K562 (cell line): ENCODE measurements around the gene ETS1. TPM values are rescaled to one million over a fixed set of nuclear protein-coding genes. Genes with fewer than 3 reads are reported as not detected.

Experiments used
- ATAC-seq: fragments of 200-7000 bp; cut with Tn5 transposase; 3 replicates; pipeline ENCODE4 v1.9.1; 2020; ENCODE audit warnings: moderate library complexity
- BruUV-seq: library from RNA; stranded (reverse); fragments of 400-500 nt; replicated peaks from 2 replicates; lab custom pipeline; 2021; lab: Mats Ljungman, UMichigan
- CTCF ChIA-PET: fragments of 300-600 bp; formaldehyde crosslinking; extraction: SDS; loops from one replicate; lab custom pipeline; 2021; ENCODE audit warnings: low intra/inter-chr PET ratio; lab: Yijun Ruan, JAX
- POLR2A ChIA-PET: fragments of 300-600, 350-650 bp; sonication (Branson Sonifier 250); formaldehyde crosslinking; extraction: SDS; loops from one replicate; lab custom pipeline; 2021; ENCODE audit warnings: antibody characterized with exemption, inconsistent platforms; lab: Yijun Ruan, JAX
- DNase-seq, 4 experiments: peaks; one replicate each; pipeline versions ENCODE4 v3.0.0 to v3.0.0-alpha.2; 2011 to 2018; ENCODE audit warnings: low spot score in 3 of 4, mixed read lengths in 3 of 4; ENCODE audit errors: extremely low read depth in 1 of 4
- FAIRE-seq: peaks from 2 replicates; lab custom pipeline; 2011; peaks lifted over from hg19 to GRCh38; lab: Jason Lieb, UNC
- H2AFZ ChIP-seq: 2 replicates; pipeline ENCODE4 v1.6.0; 2011; ENCODE audit warnings: low read depth, low read length, control low read depth, inconsistent platforms
- H3K27ac ChIP-seq: fragments of 200-600 bp; 3 replicates; pipeline ENCODE4 v1.8.0; 2011; ENCODE audit warnings: low read depth, mild to moderate bottlenecking, control low read depth, inconsistent platforms, low read length, moderate library complexity, mixed read lengths; ENCODE audit errors: extremely low read depth
- H3K27me3 ChIP-seq, 2 experiments: fragments of 300-600 bp in 1 of 2; 2 replicates in 1 of 2; 3 replicates in 1 of 2; pipeline versions ENCODE4 v1.6.0 to v1.8.0; 2011; ENCODE audit warnings: inconsistent platforms in 2 of 2, low read length in 2 of 2, mild to moderate bottlenecking in 1 of 2, mixed read lengths in 1 of 2, moderate library complexity in 1 of 2; ENCODE audit not compliant: control insufficient read depth in 2 of 2, insufficient read depth in 2 of 2
- H3K36me3 ChIP-seq: fragments of 300-600 bp; 3 replicates; pipeline ENCODE4 v1.8.0; 2011; ENCODE audit warnings: mild to moderate bottlenecking, low read length, inconsistent platforms; ENCODE audit not compliant: control insufficient read depth, insufficient read depth
- H3K4me1 ChIP-seq, 2 experiments: fragments of 200-600 bp in 1 of 2; replicated peaks in 1 of 2; 2 replicates in 1 of 2; 3 replicates in 1 of 2; pipeline versions ENCODE4 v1.5.1 to v1.8.0; 2011; ENCODE audit warnings: inconsistent platforms in 2 of 2, low read length in 2 of 2, mild to moderate bottlenecking in 1 of 2, mixed read lengths in 1 of 2, moderate library complexity in 1 of 2; ENCODE audit not compliant: control insufficient read depth in 2 of 2, insufficient read depth in 2 of 2
- H3K4me2 ChIP-seq: 2 replicates; pipeline ENCODE4 v1.6.1; 2011; ENCODE audit warnings: low read length, control low read depth, inconsistent platforms, mixed read lengths; ENCODE audit not compliant: insufficient read depth
- H3K4me3 ChIP-seq: fragments of 200-600 bp; sonication (generic), shearing (Covaris generic); 2 replicates; pipeline ENCODE4 v1.5.1; 2016; ENCODE audit warnings: control low read depth, inconsistent platforms
- H3K79me2 ChIP-seq: fragments of 200-600 bp; 3 replicates; pipeline ENCODE4 v1.8.0; 2011; ENCODE audit warnings: low read length, inconsistent platforms; ENCODE audit not compliant: control insufficient read depth, insufficient read depth
- H3K9ac ChIP-seq, 2 experiments: 2 replicates each; pipeline versions ENCODE4 v1.6.0 to v1.6.1; 2011; ENCODE audit warnings: low read depth in 2 of 2, low read length in 2 of 2, control low read depth in 1 of 2, inconsistent platforms in 1 of 2, mild to moderate bottlenecking in 1 of 2, mixed read lengths in 1 of 2; ENCODE audit not compliant: insufficient read depth in 1 of 2
- H3K9me1 ChIP-seq: one replicate; pipeline ENCODE4 v1.6.0; 2011; ENCODE audit warnings: inconsistent platforms, mild to moderate bottlenecking, low read length, moderate library complexity; ENCODE audit not compliant: control insufficient read depth, insufficient read depth
- H3K9me3 ChIP-seq: replicated peaks from 2 replicates; pipeline ENCODE4 v1.5.1; 2011; ENCODE audit warnings: low read depth, low read length, inconsistent platforms; ENCODE audit not compliant: control insufficient read depth, insufficient read depth
- H4K20me1 ChIP-seq: replicated peaks from 2 replicates; pipeline ENCODE4 v1.6.1; 2011; ENCODE audit warnings: low read length, inconsistent platforms, mixed read lengths; ENCODE audit not compliant: control insufficient read depth, insufficient read depth
- CTBP1 ChIP-seq: fragments of 450-650 bp; IDR thresholded peaks from 2 replicates; pipeline ENCODE4 v1.6.1; 2016; ENCODE audit warnings: borderline replicate concordance
- IRF2 ChIP-seq: sonication (generic); formaldehyde crosslinking; IDR thresholded peaks from 2 replicates; pipeline ENCODE4 v1.8.1; 2022; ENCODE audit warnings: mild to moderate bottlenecking, missing genetic modification reagents
- POLR2H ChIP-seq: IDR thresholded peaks from 2 replicates; pipeline ENCODE4 v1.6.1; 2016; ENCODE audit warnings: missing genetic modification characterization, low read depth, mild to moderate bottlenecking, control low read depth, missing compliant biosample characterization, moderate library complexity
- SIRT6 ChIP-seq: IDR thresholded peaks from one replicate; pipeline ENCODE4 v1.6.1; 2012; ENCODE audit warnings: low read depth, mild to moderate bottlenecking, control low read depth, inconsistent platforms, low read length, moderate library complexity
- SRSF7 ChIP-seq: fragments of 200-400 bp; formaldehyde crosslinking; optimal IDR thresholded peaks from 2 replicates; pipeline ENCODE3; 2017; ENCODE audit warnings: mild to moderate bottlenecking, low read depth, low read length
- TCF7L2 ChIP-seq: fragments of 150-350 bp; IDR thresholded peaks from 2 replicates; pipeline ENCODE4 v1.6.1; 2016; ENCODE audit warnings: low read depth, mild to moderate bottlenecking, low read length, moderate library complexity
- WHSC1 ChIP-seq: IDR thresholded peaks from one replicate; pipeline ENCODE4 v1.6.1; 2012; ENCODE audit warnings: low read length, control low read depth, inconsistent platforms
- ZNF263 ChIP-seq: sonication (generic); formaldehyde crosslinking; IDR thresholded peaks from 2 replicates; pipeline ENCODE4 v1.8.0; 2022; ENCODE audit warnings: mild to moderate bottlenecking, missing genetic modification reagents, borderline replicate concordance
- ZNF324 ChIP-seq: fragments of 250-450 bp; sonication (Bioruptor Pico); IDR thresholded peaks from 2 replicates; pipeline ENCODE4 v1.4.0; 2020; ENCODE audit warnings: mild to moderate bottlenecking
- WGBS: fragments of 100-300 bp; shearing (Covaris generic); methylation state at CpG from one replicate; pipeline ENCODE4 v1.1.6; 2016; ENCODE audit warnings: low coverage, mixed read lengths; ENCODE audit not compliant: insufficient coverage; ENCODE audit errors: missing lambda C conversion rate; 5-methylcytosine and 5-hydroxymethylcytosine counted together
- in situ Hi-C: fragments of 300-500 bp; cut with MboI; formaldehyde crosslinking; loops from 4 replicates; pipeline ENCODE4 v1.15.0; 2018; ENCODE audit warnings: inconsistent platforms, mixed read lengths
- intact Hi-C: fragments of 100-400 bp; cut with micrococcal nuclease; formaldehyde crosslinking; loops from 2 replicates; pipeline ENCODE4 v1.14.2; 2022
- polyA plus RNA-seq, 8 experiments: library from polyadenylated mRNA; depleted of rRNA in 4 of 8; stranded (reverse) in 5 of 8; unstranded in 3 of 8; fragments of >200 nt; fragmentation: Nextera tagmentation in 2 of 8; fragmentation: Illumina TruSeq in 1 of 8; extraction: Ambion mirVana in 2 of 8; extraction: Trizol in 1 of 8; gene quantifications; 2 replicates each; pipeline versions ENCODE4 v1.2.1 to v1.2.3, GENCODE V29; 2011 to 2014; ENCODE audit warnings: inconsistent platforms in 1 of 8, missing spikeins in 1 of 8
- total RNA-seq, 7 experiments: library from RNA; depleted of rRNA in 6 of 7; stranded (reverse); fragments of >200 nt in 6 of 7; fragmentation: Illumina TruSeq in 2 of 7; extraction: Trizol in 2 of 7; gene quantifications; 2 replicates each; pipeline versions ENCODE4 v1.2.1 to v1.2.3, GENCODE V29; 2011 to 2021; ENCODE audit warnings: low replicate concordance in 1 of 7
- TF ChIP-seq, protein P1 (sequence below): fragments of 200-800 bp; sonication (Bioruptor generic); IDR thresholded peaks from 2 replicates; pipeline ENCODE4 v1.6.1; 2016; ENCODE audit warnings: missing genetic modification characterization, missing compliant biosample characterization
- TF ChIP-seq, protein P2 (sequence below): fragments of 450-650 bp; formaldehyde crosslinking; IDR thresholded peaks from 2 replicates; pipeline ENCODE4 v1.4.0; 2020; ENCODE audit warnings: mild to moderate bottlenecking, moderate library complexity

The ETS1 gene
- total and polyA plus RNA-seq, 9 of the 15 experiments (the other 6 are each of a cell fraction or from before 2014, with no cell fraction given): 0.04 to 1.4 (median 0.23) TPM

DNA sequence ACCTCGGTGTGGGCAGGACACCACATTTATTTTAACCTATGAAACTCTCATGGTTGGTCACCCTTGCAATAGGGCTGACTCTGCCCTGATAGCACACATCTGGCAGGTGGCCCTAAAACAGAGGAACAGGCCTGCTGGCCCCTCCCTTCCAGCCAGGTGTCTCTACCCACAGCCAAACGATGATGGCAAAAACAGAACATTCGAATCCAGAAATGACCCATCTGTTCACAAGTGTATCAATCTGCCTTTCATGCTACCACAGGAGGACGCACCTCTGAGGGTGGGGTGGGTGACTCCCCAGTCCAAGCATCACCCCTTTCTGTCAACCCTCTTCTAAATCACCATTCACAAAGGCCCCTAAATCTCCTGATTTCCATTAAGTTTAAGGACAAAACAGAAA lies 118.1 kb downstream of the ETS1 start:
- in situ Hi-C loops (no loop called here), intact Hi-C loops (no loop called here)
- Histone ChIP-seq H3K4me2 (no peak overlapping the region), H3K4me3 (no peak overlapping the region), H3K9ac (no peak overlapping the region), H3K27me3 (no peaks in the 10 kb centered on the region), H3K9me1 (no peaks in the 10 kb centered on the region), H2AFZ (no peak overlapping the region), H3K27ac (no peak overlapping the region), H3K9me3 (no peaks in the 10 kb centered on the region), H3K4me1 (no peaks in the 10 kb centered on the region), H4K20me1 (no peaks in the 10 kb centered on the region), H3K36me3 (no peaks in the 10 kb centered on the region), H3K79me2 (no peaks in the 10 kb centered on the region)
- ATAC-seq (no peak), FAIRE-seq (no peak), DNase-seq (no peak)
- POLR2A ChIA-PET: no interaction called here
- 2% methylated on average over 4 of the region's 4 CpGs for WGBS
- TF ChIP-seq ZNF324 (CRISPR knock-in tag): no peak
- CTCF ChIA-PET: no interaction called here
- no TSS peak for BruUV-seq

DNA sequence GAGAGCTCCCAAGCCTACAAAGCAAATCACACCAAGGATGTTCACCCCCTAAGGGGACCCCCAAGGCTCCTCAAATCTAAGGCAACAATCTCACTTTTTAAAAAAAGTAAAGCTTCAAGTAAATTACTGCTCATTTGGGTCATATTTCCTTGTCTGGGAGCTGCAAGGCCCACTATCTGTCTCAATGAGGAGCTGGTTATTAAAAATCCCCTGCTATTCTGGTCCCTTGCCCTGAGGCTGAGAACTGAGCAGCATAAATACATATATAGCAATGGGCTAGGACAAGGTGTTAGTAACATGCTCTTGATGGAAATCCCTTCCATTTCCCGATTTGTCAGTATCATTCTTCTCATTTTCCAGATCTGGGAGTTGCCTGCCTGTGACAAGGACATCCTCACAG lies 119.2 kb downstream of the ETS1 start:
- no peaks in the 10 kb centered on the region for H3K79me2 ChIP-seq
- ChIA-PET CTCF (no interaction called here), POLR2A (no interaction called here)
- H2AFZ ChIP-seq: no peak overlapping the region
- ATAC-seq: no peak
- no peak overlapping the region for H3K4me3 ChIP-seq
- no peaks in the 10 kb centered on the region for H3K27me3 ChIP-seq
- no peaks in the 10 kb centered on the region for H3K9me1 ChIP-seq
- TF ChIP-seq POLR2H (tag) (no peak), TCF7L2 (no peak), CTBP1 (no peak), SIRT6 (no peak), SRSF7 (no peak), IRF2 (CRISPR knock-in tag) (no peak), ZNF263 (no peak), WHSC1 (no peak)
- TF ChIP-seq, protein P1, sequence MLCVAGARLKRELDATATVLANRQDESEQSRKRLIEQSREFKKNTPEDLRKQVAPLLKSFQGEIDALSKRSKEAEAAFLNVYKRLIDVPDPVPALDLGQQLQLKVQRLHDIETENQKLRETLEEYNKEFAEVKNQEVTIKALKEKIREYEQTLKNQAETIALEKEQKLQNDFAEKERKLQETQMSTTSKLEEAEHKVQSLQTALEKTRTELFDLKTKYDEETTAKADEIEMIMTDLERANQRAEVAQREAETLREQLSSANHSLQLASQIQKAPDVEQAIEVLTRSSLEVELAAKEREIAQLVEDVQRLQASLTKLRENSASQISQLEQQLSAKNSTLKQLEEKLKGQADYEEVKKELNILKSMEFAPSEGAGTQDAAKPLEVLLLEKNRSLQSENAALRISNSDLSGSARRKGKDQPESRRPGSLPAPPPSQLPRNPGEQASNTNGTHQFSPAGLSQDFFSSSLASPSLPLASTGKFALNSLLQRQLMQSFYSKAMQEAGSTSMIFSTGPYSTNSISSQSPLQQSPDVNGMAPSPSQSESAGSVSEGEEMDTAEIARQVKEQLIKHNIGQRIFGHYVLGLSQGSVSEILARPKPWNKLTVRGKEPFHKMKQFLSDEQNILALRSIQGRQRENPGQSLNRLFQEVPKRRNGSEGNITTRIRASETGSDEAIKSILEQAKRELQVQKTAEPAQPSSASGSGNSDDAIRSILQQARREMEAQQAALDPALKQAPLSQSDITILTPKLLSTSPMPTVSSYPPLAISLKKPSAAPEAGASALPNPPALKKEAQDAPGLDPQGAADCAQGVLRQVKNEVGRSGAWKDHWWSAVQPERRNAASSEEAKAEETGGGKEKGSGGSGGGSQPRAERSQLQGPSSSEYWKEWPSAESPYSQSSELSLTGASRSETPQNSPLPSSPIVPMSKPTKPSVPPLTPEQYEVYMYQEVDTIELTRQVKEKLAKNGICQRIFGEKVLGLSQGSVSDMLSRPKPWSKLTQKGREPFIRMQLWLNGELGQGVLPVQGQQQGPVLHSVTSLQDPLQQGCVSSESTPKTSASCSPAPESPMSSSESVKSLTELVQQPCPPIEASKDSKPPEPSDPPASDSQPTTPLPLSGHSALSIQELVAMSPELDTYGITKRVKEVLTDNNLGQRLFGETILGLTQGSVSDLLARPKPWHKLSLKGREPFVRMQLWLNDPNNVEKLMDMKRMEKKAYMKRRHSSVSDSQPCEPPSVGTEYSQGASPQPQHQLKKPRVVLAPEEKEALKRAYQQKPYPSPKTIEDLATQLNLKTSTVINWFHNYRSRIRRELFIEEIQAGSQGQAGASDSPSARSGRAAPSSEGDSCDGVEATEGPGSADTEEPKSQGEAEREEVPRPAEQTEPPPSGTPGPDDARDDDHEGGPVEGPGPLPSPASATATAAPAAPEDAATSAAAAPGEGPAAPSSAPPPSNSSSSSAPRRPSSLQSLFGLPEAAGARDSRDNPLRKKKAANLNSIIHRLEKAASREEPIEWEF (CRISPR knock-in tag): no peak
- TF ChIP-seq, protein P2, sequence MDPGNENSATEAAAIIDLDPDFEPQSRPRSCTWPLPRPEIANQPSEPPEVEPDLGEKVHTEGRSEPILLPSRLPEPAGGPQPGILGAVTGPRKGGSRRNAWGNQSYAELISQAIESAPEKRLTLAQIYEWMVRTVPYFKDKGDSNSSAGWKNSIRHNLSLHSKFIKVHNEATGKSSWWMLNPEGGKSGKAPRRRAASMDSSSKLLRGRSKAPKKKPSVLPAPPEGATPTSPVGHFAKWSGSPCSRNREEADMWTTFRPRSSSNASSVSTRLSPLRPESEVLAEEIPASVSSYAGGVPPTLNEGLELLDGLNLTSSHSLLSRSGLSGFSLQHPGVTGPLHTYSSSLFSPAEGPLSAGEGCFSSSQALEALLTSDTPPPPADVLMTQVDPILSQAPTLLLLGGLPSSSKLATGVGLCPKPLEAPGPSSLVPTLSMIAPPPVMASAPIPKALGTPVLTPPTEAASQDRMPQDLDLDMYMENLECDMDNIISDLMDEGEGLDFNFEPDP (CRISPR knock-in tag): no peak
- intact Hi-C loops (no loop called here), in situ Hi-C loops (no loop called here)
- WGBS: 0% methylated on average over 1 of the region's 1 CpG
- no peak for DNase-seq
- H3K36me3 ChIP-seq: no peaks in the 10 kb centered on the region
- BruUV-seq: no TSS peak
- no peak overlapping the region for H3K4me2 ChIP-seq
- H3K27ac ChIP-seq: no peak overlapping the region
- no peaks in the 10 kb centered on the region for H3K9me3 ChIP-seq
- no peaks in the 10 kb centered on the region for H3K4me1 ChIP-seq
- H3K9ac ChIP-seq: no peak overlapping the region
- no peak for FAIRE-seq
- H4K20me1 ChIP-seq: no peaks in the 10 kb centered on the region
